ENCODE data around the gene SLC5A3. TPM values are rescaled to one million over a fixed set of nuclear protein-coding genes. Genes with fewer than 3 reads are reported as not detected.

SLC5A3 gene
- total RNA-seq, 4 donors from 2014 or later, result 32.8 to 63.4 (median 46.5) TPM

GRCh38 chr21:34097442-34097841 is 24.1 kb downstream of the SLC5A3 start:
- no peak for TF ChIP-seq CTCF (IDR thresholded peaks at IDR 0.05; ENCODE audit: low read depth)

- no peak for TF ChIP-seq CTCF (IDR thresholded peaks at IDR 0.05; ENCODE audit: low read depth)
Measured at GRCh38 chr21:34100337-34100736, 27.0 kb downstream of the SLC5A3 start.

- TF ChIP-seq CTCF (IDR thresholded peaks at IDR 0.05; ENCODE audit: low read depth), result no peak
Measured at GRCh38 chr21:34100790-34101189, 27.4 kb downstream of the SLC5A3 start.

- TF ChIP-seq CTCF (IDR thresholded peaks at IDR 0.05; ENCODE audit: low read depth), result no peak
Measured at GRCh38 chr21:34105947-34106541, 32.7 kb downstream of the SLC5A3 start.

- no peak for TF ChIP-seq CTCF (IDR thresholded peaks at IDR 0.05; ENCODE audit: low read depth)
Measured at GRCh38 chr21:34107606-34108005, 34.2 kb downstream of the SLC5A3 start.

- TF ChIP-seq CTCF (IDR thresholded peaks at IDR 0.05; ENCODE audit: low read depth), result no peak
Measured at GRCh38 chr21:34109075-34109474, 35.7 kb downstream of the SLC5A3 start.

- no peak for TF ChIP-seq CTCF (IDR thresholded peaks at IDR 0.05; ENCODE audit: low read depth)
Measured at GRCh38 chr21:34110594-34111202, 37.3 kb downstream of the SLC5A3 start.

Measured in subcutaneous adipose tissue (tissue), 4 donors.